Vagina (tissue), 2 donors: ENCODE results near the gene PDPK1. TPM values are rescaled to one million over a fixed set of nuclear protein-coding genes. Genes with fewer than 3 reads are reported as not detected.

ENCODE experiments used
- DNase-seq, 2 donors: peaks; one replicate each; pipeline ENCODE4 v3.0.0-alpha.2; 2017; ENCODE audit errors: extremely low spot score in 2 of 2
- H3K27ac ChIP-seq: fragments of 200-600 bp; sonication (generic); one replicate; pipeline ENCODE4 v1.5.1; 2019
- H3K27me3 ChIP-seq: fragments of 200-600 bp; sonication (generic); one replicate; pipeline ENCODE4 v1.5.1; 2019
- H3K36me3 ChIP-seq, 2 donors: fragments of 200-600 bp; sonication (generic); one replicate each; pipeline ENCODE4 v1.5.1; 2017 to 2019
- H3K4me1 ChIP-seq: fragments of 200-600 bp; sonication (generic); one replicate; pipeline ENCODE4 v1.5.1; 2019
- H3K4me3 ChIP-seq, 2 donors: fragments of 200-600 bp; sonication (generic); 1 replicate in 1 of 2; 2 replicates in 1 of 2; pipeline ENCODE4 v1.5.1; 2016 to 2019
- H3K9me3 ChIP-seq: fragments of 200-600 bp; sonication (generic); one replicate; pipeline ENCODE4 v1.5.1; 2019
- CTCF ChIP-seq, 3 experiments: fragments of 450-650 bp in 2 of 3; fragments of 200-600 bp in 1 of 3; sonication (generic) in 1 of 3; IDR thresholded peaks; one replicate each; pipeline ENCODE4 v1.5.1; 2017 to 2019; ENCODE audit warnings: antibody characterized with exemption in 3 of 3, mild to moderate bottlenecking in 2 of 3, moderate library complexity in 2 of 3
- POLR2A ChIP-seq, 2 donors: fragments of 450-650 bp; IDR thresholded peaks; one replicate each; pipeline ENCODE4 v1.6.1; 2017; ENCODE audit warnings: antibody characterized with exemption in 2 of 2, mild to moderate bottlenecking in 2 of 2, moderate library complexity in 2 of 2
- POLR2AphosphoS5 ChIP-seq, 2 donors: sonication (generic); formaldehyde crosslinking; IDR thresholded peaks; one replicate each; pipeline ENCODE4 v1.9.0; 2017; ENCODE audit warnings: antibody characterized with exemption in 2 of 2, mild to moderate bottlenecking in 2 of 2, low read depth in 1 of 2; ENCODE audit not compliant: insufficient read depth in 1 of 2
- intact Hi-C: fragments of 100-400 bp; cut with DNase I; formaldehyde crosslinking; loops from one replicate; pipeline ENCODE4 v1.15.1; 2023
- total RNA-seq: library from RNA; depleted of rRNA; stranded (reverse); fragments of >200 nt; gene quantifications from one replicate; pipeline ENCODE4 v1.2.3, GENCODE V29; 2016

The PDPK1 gene
- 29.2 TPM for total RNA-seq

- peak; percentile 94 to 97 for DNase-seq
- Histone ChIP-seq H3K27ac (peak within 1 kb of the TSS; percentile 86), H3K4me1 (peaks cover 49% of the 10 kb centered on the region), H3K36me3 (no peaks in the 10 kb centered on the region), H3K4me3 (peak within 1 kb of the TSS; percentile 66 to 85), H3K9me3 (no peaks in the 10 kb centered on the region), H3K27me3 (no peaks in the 10 kb centered on the region)
- TF ChIP-seq CTCF (IDR thresholded peaks at IDR 0.05) (no peak), POLR2AphosphoS5 (IDR thresholded peaks at IDR 0.05; ENCODE audit: insufficient read depth in 1 of 2, low read depth in 1 of 2) (peak in 1 of 2 donors; percentile 76), POLR2A (IDR thresholded peaks at IDR 0.05) (peak in 1 of 2 donors; percentile 44)
- intact Hi-C loops, result no loop called here
Observed at GRCh38 chr16:2537451-2538379, at the start of gene PDPK1. Gene PDPK1, plus strand, starts transcription at chr16:2538021. Its CDS starts 92 bp downstream, at chr16:2538113.

GRCh38 chr16:2489581-2489980, 48.2 kb upstream of the PDPK1 start:
- DNase-seq, result no peak
- intact Hi-C loops, result no loop called here
- Histone ChIP-seq H3K27ac (no peak overlapping the region), H3K27me3 (no peaks in the 10 kb centered on the region), H3K36me3 (no peaks in the 10 kb centered on the region), H3K4me3 (no peak overlapping the region), H3K9me3 (no peaks in the 10 kb centered on the region), H3K4me1 (peaks cover 4% of the 10 kb centered on the region)
- TF ChIP-seq CTCF (IDR thresholded peaks at IDR 0.05) (no peak), POLR2AphosphoS5 (IDR thresholded peaks at IDR 0.05; ENCODE audit: insufficient read depth in 1 of 2, low read depth in 1 of 2) (no peak), POLR2A (IDR thresholded peaks at IDR 0.05) (no peak)

GRCh38 chr16:2490190-2491105, 47.4 kb upstream of the PDPK1 start:
- Histone ChIP-seq H3K27me3 (no peaks in the 10 kb centered on the region), H3K4me1 (peaks cover 4% of the 10 kb centered on the region), H3K9me3 (no peaks in the 10 kb centered on the region), H3K27ac (no peak overlapping the region), H3K4me3 (no peak overlapping the region), H3K36me3 (no peaks in the 10 kb centered on the region)
- TF ChIP-seq POLR2A (IDR thresholded peaks at IDR 0.05) (no peak), CTCF (IDR thresholded peaks at IDR 0.05) (no peak), POLR2AphosphoS5 (IDR thresholded peaks at IDR 0.05; ENCODE audit: insufficient read depth in 1 of 2, low read depth in 1 of 2) (no peak)
- intact Hi-C loops, result no loop called here
- no peak for DNase-seq

- no peaks in the 10 kb centered on the region for H3K9me3 ChIP-seq
- H3K4me3 ChIP-seq, result no peak overlapping the region
- TF ChIP-seq CTCF (IDR thresholded peaks at IDR 0.05), result no peak
- TF ChIP-seq POLR2AphosphoS5 (IDR thresholded peaks at IDR 0.05; ENCODE audit: insufficient read depth in 1 of 2, low read depth in 1 of 2), result no peak
- TF ChIP-seq POLR2A (IDR thresholded peaks at IDR 0.05), result no peak
- intact Hi-C loops, result no loop called here
- peaks cover 9% of the 10 kb centered on the region for H3K4me1 ChIP-seq
- peaks cover 0 to 10% of the 10 kb centered on the region in 2 donors for H3K36me3 ChIP-seq
- no peak overlapping the region for H3K27ac ChIP-seq
- DNase-seq, result no peak
- H3K27me3 ChIP-seq, result no peaks in the 10 kb centered on the region
Observed at GRCh38 chr16:2492292-2492691, 45.5 kb upstream of the PDPK1 start.
